Chondrocyte (in vitro differentiated cells): Measurements from ENCODE around the gene SNX8. TPM values are rescaled to one million over a fixed set of nuclear protein-coding genes. Genes with fewer than 3 reads are reported as not detected.

ENCODE experiments used
- DNase-seq: peaks from one replicate; pipeline ENCODE4 v3.0.0; 2021; ENCODE audit warnings: mixed read lengths, low spot score
- H3K27ac Mint-ChIP-seq: one replicate; pipeline ENCODE4 v1.8.0; 2021; ENCODE audit warnings: mild to moderate bottlenecking, moderate library complexity, mixed read lengths; ENCODE audit not compliant: unreplicated experiment
- H3K27me3 Mint-ChIP-seq: 2 replicates; pipeline ENCODE4 v1.8.0; 2021; ENCODE audit warnings: low read depth, mixed read lengths
- H3K36me3 Mint-ChIP-seq: 2 replicates; pipeline ENCODE4 v1.8.0; 2021; ENCODE audit warnings: low read depth, mixed read lengths
- H3K4me1 Mint-ChIP-seq: 2 replicates; pipeline ENCODE4 v1.8.0; 2021; ENCODE audit warnings: low read depth, mild to moderate bottlenecking, mixed read lengths
- H3K4me3 Mint-ChIP-seq: one replicate; pipeline ENCODE4 v1.8.0; 2021; ENCODE audit warnings: mild to moderate bottlenecking, moderate library complexity, mixed read lengths; ENCODE audit not compliant: unreplicated experiment
- H3K9me3 Mint-ChIP-seq: 2 replicates; pipeline ENCODE4 v1.8.0; 2021; ENCODE audit warnings: low read depth, mixed read lengths
- CTCF ChIP-seq: fragments of 200-600 bp; sonication (generic); IDR thresholded peaks from 2 replicates; pipeline ENCODE4 v1.5.0; 2021; ENCODE audit warnings: antibody characterized with exemption, mild to moderate bottlenecking, moderate library complexity
- total RNA-seq: library from RNA; stranded (reverse); gene quantifications from 3 replicates; pipeline ENCODE4 v1.2.1, GENCODE V29; 2021

The SNX8 gene
- total RNA-seq, 1 donor from 2014 or later = 45.4 TPM

- H3K9me3 Mint-ChIP-seq = no peaks in the 10 kb centered on the region
- peaks cover 6% of the 10 kb centered on the region for H3K36me3 Mint-ChIP-seq
- DNase-seq = no peak
- peaks cover 7% of the 10 kb centered on the region for H3K4me1 Mint-ChIP-seq
- no peak overlapping the region for H3K27ac Mint-ChIP-seq
- no peak overlapping the region for H3K4me3 Mint-ChIP-seq
- no peak for TF ChIP-seq CTCF
- H3K27me3 Mint-ChIP-seq = no peaks in the 10 kb centered on the region
Observed at GRCh38 chr7:2279896-2280295, 34.3 kb downstream of the SNX8 start.

- Mint-ChIP-seq H3K4me1 (peaks cover 7% of the 10 kb centered on the region), H3K27ac (no peak overlapping the region), H3K27me3 (no peaks in the 10 kb centered on the region), H3K9me3 (no peaks in the 10 kb centered on the region), H3K36me3 (peaks cover 10% of the 10 kb centered on the region), H3K4me3 (no peak overlapping the region)
- DNase-seq = no peak
- TF ChIP-seq CTCF = no peak
Observed at GRCh38 chr7:2278026-2278425, 36.2 kb downstream of the SNX8 start.

GRCh38 chr7:2276107-2276506 lies 38.1 kb downstream of the SNX8 start:
- DNase-seq = no peak
- Mint-ChIP-seq H3K9me3 (no peaks in the 10 kb centered on the region), H3K4me1 (peaks cover 5% of the 10 kb centered on the region), H3K27ac (no peak overlapping the region), H3K36me3 (peaks cover 14% of the 10 kb centered on the region), H3K27me3 (no peaks in the 10 kb centered on the region), H3K4me3 (no peak overlapping the region)
- no peak for TF ChIP-seq CTCF

- Mint-ChIP-seq H3K9me3 (no peaks in the 10 kb centered on the region), H3K27me3 (no peaks in the 10 kb centered on the region), H3K27ac (no peak overlapping the region), H3K4me1 (peaks cover 5% of the 10 kb centered on the region), H3K36me3 (peaks cover 14% of the 10 kb centered on the region), H3K4me3 (no peak overlapping the region)
- no peak for TF ChIP-seq CTCF
- DNase-seq = no peak
Observed at GRCh38 chr7:2275101-2275500, 39.1 kb downstream of the SNX8 start.

GRCh38 chr7:2274666-2275065 lies 39.6 kb downstream of the SNX8 start:
- Mint-ChIP-seq H3K4me1 (peaks cover 3% of the 10 kb centered on the region), H3K9me3 (no peaks in the 10 kb centered on the region), H3K27me3 (no peaks in the 10 kb centered on the region), H3K4me3 (no peak overlapping the region), H3K27ac (no peak overlapping the region), H3K36me3 (peaks cover 14% of the 10 kb centered on the region)
- DNase-seq = no peak
- TF ChIP-seq CTCF = no peak
